ENCODE data around the gene ZBTB16. TPM values are rescaled to one million over a fixed set of nuclear protein-coding genes. Genes with fewer than 3 reads are reported as not detected.

The ZBTB16 gene
- total RNA-seq, 1 donor from 2014 or later, result 0.54 TPM

- TF ChIP-seq, protein P1, sequence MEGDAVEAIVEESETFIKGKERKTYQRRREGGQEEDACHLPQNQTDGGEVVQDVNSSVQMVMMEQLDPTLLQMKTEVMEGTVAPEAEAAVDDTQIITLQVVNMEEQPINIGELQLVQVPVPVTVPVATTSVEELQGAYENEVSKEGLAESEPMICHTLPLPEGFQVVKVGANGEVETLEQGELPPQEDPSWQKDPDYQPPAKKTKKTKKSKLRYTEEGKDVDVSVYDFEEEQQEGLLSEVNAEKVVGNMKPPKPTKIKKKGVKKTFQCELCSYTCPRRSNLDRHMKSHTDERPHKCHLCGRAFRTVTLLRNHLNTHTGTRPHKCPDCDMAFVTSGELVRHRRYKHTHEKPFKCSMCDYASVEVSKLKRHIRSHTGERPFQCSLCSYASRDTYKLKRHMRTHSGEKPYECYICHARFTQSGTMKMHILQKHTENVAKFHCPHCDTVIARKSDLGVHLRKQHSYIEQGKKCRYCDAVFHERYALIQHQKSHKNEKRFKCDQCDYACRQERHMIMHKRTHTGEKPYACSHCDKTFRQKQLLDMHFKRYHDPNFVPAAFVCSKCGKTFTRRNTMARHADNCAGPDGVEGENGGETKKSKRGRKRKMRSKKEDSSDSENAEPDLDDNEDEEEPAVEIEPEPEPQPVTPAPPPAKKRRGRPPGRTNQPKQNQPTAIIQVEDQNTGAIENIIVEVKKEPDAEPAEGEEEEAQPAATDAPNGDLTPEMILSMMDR (IDR thresholded peaks at IDR 0.05; ENCODE audit: unreplicated experiment), result no peak
- Mint-ChIP-seq H3K27me3 (ENCODE audit: unreplicated experiment) (no peaks in the 10 kb centered on the region), H3K4me1 (ENCODE audit: unreplicated experiment) (peaks cover 7% of the 10 kb centered on the region), H3K27ac (ENCODE audit: unreplicated experiment) (no peak overlapping the region), H3K4me3 (ENCODE audit: unreplicated experiment) (no peak overlapping the region), H3K9me3 (ENCODE audit: unreplicated experiment) (no peaks in the 10 kb centered on the region), H3K36me3 (ENCODE audit: low read depth, unreplicated experiment) (no peaks in the 10 kb centered on the region)
- DNase-seq (ENCODE audit: low spot score), result no peak
Observed at GRCh38 chr11:114173843-114174242, 114.3 kb downstream of the ZBTB16 start.

DNA sequence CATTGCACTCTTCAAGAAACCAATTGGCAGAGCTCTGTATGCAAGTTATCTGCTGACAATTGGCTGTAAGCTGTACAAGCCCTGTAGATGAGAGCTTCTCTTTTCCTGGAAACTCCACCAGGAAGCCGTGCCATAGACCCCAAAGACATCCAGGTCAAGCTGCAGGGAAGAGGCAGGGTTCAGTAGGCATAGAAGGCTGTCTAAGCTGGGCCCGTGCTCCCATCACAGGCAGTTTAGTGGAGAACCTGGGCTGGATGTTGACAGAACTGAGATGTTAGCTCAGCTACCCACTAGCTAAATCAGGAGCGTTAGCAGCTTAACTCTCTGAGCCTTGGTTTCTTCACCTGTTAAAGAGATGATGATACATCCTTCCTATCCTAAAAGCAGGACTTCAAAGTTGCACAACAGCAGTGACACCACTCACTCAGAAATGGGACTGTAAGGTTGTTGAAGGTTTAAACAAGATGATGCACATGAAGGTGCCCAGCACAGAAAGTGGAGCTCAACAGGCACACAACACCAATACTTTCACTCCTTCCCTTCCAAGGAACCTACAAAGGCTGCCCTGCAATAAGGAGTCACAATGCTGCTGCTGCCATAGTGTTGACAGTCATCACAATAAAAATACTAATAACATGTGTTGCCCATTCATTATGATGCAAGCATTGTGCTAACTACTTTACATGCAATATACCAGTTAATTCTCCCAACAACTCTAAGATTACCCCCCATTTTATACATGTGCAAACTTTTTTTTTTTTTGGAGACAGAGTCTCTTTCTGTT, 115.4 kb downstream of the ZBTB16 start:
- TF ChIP-seq, protein P1 (IDR thresholded peaks at IDR 0.05; ENCODE audit: unreplicated experiment), result no peak
- no peaks in the 10 kb centered on the region for H3K36me3 Mint-ChIP-seq (ENCODE audit: low read depth, unreplicated experiment)
- no peak overlapping the region for H3K27ac Mint-ChIP-seq (ENCODE audit: unreplicated experiment)
- no peaks in the 10 kb centered on the region for H3K27me3 Mint-ChIP-seq (ENCODE audit: unreplicated experiment)
- no peaks in the 10 kb centered on the region for H3K9me3 Mint-ChIP-seq (ENCODE audit: unreplicated experiment)
- H3K4me1 Mint-ChIP-seq (ENCODE audit: unreplicated experiment), result peaks cover 18% of the 10 kb centered on the region
- no peak overlapping the region for H3K4me3 Mint-ChIP-seq (ENCODE audit: unreplicated experiment)
- no peak for DNase-seq (ENCODE audit: low spot score)

DNA sequence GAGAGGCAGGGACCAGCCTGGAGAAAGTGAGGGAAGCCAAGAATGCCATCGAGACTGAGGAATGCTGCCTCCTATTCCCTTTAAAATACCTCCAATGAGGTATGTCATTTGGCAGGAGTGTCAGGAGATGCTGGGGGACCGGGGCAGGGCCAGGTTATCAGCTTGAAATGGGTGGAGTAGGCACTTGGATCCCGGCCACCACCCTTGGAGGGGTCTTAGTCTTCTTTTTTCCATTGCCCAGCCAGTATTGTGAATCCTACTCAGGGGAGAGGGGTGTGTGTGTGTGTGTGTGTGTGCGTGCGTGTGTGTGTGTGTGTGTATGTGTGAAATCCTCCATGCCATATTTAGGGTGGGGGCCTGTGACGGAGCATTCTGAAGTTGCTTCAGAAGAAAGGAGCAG, 116.2 kb downstream of the ZBTB16 start:
- peaks cover 23% of the 10 kb centered on the region for H3K4me1 Mint-ChIP-seq (ENCODE audit: unreplicated experiment)
- H3K36me3 Mint-ChIP-seq (ENCODE audit: low read depth, unreplicated experiment), result no peaks in the 10 kb centered on the region
- H3K27me3 Mint-ChIP-seq (ENCODE audit: unreplicated experiment), result no peaks in the 10 kb centered on the region
- TF ChIP-seq, protein P1 (IDR thresholded peaks at IDR 0.05; ENCODE audit: unreplicated experiment), result no peak
- H3K4me3 Mint-ChIP-seq (ENCODE audit: unreplicated experiment), result no peak overlapping the region
- H3K27ac Mint-ChIP-seq (ENCODE audit: unreplicated experiment), result no peak overlapping the region
- no peaks in the 10 kb centered on the region for H3K9me3 Mint-ChIP-seq (ENCODE audit: unreplicated experiment)
- no peak for DNase-seq (ENCODE audit: low spot score)

DNA sequence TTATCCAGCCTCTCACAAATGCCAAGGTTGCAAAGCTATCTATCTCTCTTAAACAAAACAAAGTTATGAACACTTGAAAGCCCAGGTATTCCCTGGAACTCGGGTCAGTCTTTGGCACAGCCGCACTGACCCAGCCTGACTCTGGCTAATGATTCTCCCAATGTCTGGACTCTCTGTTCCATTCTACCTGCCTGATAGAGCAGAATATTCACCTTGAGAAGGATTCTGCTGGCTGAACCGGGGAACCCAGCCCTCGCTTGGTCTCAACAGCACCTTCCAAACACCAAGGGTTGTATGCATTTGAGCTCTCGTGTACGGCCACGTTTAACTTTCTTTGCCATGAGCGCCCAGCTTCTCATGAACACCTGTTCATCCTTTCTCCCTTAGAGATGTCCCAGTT, 116.8 kb downstream of the ZBTB16 start:
- TF ChIP-seq, protein P1 (IDR thresholded peaks at IDR 0.05; ENCODE audit: unreplicated experiment), result no peak
- no peak for DNase-seq (ENCODE audit: low spot score)
- no peak overlapping the region for H3K27ac Mint-ChIP-seq (ENCODE audit: unreplicated experiment)
- no peaks in the 10 kb centered on the region for H3K9me3 Mint-ChIP-seq (ENCODE audit: unreplicated experiment)
- H3K27me3 Mint-ChIP-seq (ENCODE audit: unreplicated experiment), result no peaks in the 10 kb centered on the region
- no peaks in the 10 kb centered on the region for H3K36me3 Mint-ChIP-seq (ENCODE audit: low read depth, unreplicated experiment)
- H3K4me3 Mint-ChIP-seq (ENCODE audit: unreplicated experiment), result no peak overlapping the region
- H3K4me1 Mint-ChIP-seq (ENCODE audit: unreplicated experiment), result peaks cover 23% of the 10 kb centered on the region

DNA sequence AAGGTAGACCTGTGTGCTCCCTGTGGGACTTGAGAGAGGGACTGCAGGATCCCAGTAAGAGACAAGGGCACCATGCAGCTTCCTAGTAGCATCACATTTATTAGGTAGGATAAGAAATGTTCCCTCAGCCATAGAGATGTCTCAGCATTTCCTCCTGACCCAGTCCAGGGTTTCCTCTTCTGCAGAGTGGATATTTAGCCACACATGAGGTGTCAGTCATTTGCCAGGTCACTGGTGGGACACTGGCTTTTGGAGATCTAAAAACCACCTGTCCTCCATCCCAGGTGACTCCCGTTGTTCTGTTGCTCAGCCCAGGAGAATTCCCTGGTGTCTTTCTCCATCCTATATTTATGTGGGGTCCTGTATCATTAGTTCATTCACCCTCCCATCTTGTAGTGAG, 119.1 kb downstream of the ZBTB16 start:
- DNase-seq (ENCODE audit: low spot score), result no peak
- peaks cover 25% of the 10 kb centered on the region for H3K4me1 Mint-ChIP-seq (ENCODE audit: unreplicated experiment)
- H3K4me3 Mint-ChIP-seq (ENCODE audit: unreplicated experiment), result no peak overlapping the region
- H3K27me3 Mint-ChIP-seq (ENCODE audit: unreplicated experiment), result peaks cover 3% of the 10 kb centered on the region
- H3K9me3 Mint-ChIP-seq (ENCODE audit: unreplicated experiment), result no peaks in the 10 kb centered on the region
- no peaks in the 10 kb centered on the region for H3K36me3 Mint-ChIP-seq (ENCODE audit: low read depth, unreplicated experiment)
- TF ChIP-seq, protein P1 (IDR thresholded peaks at IDR 0.05; ENCODE audit: unreplicated experiment), result no peak
- H3K27ac Mint-ChIP-seq (ENCODE audit: unreplicated experiment), result no peak overlapping the region

All from endothelial cell (in vitro differentiated cells).